Central memory CD8-positive, alpha-beta T cell (primary cell): ENCODE measurements around the gene COL1A2.

Experiments used
- ATAC-seq: fragments of 150-1000 bp; cut with Tn5 transposase; replicated peaks from 2 replicates; pipeline ENCODE4 v1.10.0; 2022; ENCODE audit warnings: mild to moderate bottlenecking, moderate FRiP score, moderate number of reproducible peaks; ENCODE audit not compliant: poor library complexity, severe bottlenecking; ENCODE audit errors: extremely low read depth
- DNase-seq, 2 donors: peaks; one replicate each; pipeline ENCODE4 v3.0.0; 2021; ENCODE audit warnings: low spot score in 2 of 2
- H3K27ac Mint-ChIP-seq: one replicate; pipeline ENCODE4 v1.8.0; 2022; ENCODE audit warnings: low read depth, mild to moderate bottlenecking, moderate library complexity, mixed read lengths
- H3K27me3 Mint-ChIP-seq: one replicate; pipeline ENCODE4 v1.8.0; 2022; ENCODE audit warnings: mixed read lengths
- H3K36me3 Mint-ChIP-seq: one replicate; pipeline ENCODE4 v1.8.0; 2022; ENCODE audit warnings: mild to moderate bottlenecking, moderate library complexity, mixed read lengths; ENCODE audit not compliant: insufficient read depth
- H3K4me1 Mint-ChIP-seq: one replicate; pipeline ENCODE4 v1.8.0; 2022; ENCODE audit warnings: mixed read lengths
- H3K4me3 Mint-ChIP-seq: one replicate; pipeline ENCODE4 v1.8.0; 2022; ENCODE audit warnings: mild to moderate bottlenecking, moderate library complexity, mixed read lengths
- H3K9me3 Mint-ChIP-seq: one replicate; pipeline ENCODE4 v1.8.0; 2022; ENCODE audit warnings: mixed read lengths

COL1A2 gene

GRCh38 chr7:94400643-94401427 lies 6.1 kb downstream of the COL1A2 start:
- no peaks in the 10 kb centered on the region for H3K4me1 Mint-ChIP-seq
- no peaks in the 10 kb centered on the region for H3K9me3 Mint-ChIP-seq
- DNase-seq (no peak), ATAC-seq (no peak)
- no peaks in the 10 kb centered on the region for H3K36me3 Mint-ChIP-seq
- no peak overlapping the region for H3K27ac Mint-ChIP-seq
- no peak overlapping the region for H3K4me3 Mint-ChIP-seq
- peaks cover 54% of the 10 kb centered on the region for H3K27me3 Mint-ChIP-seq

GRCh38 chr7:94401428-94401814 lies 6.7 kb downstream of the COL1A2 start:
- H3K9me3 Mint-ChIP-seq: no peaks in the 10 kb centered on the region
- H3K4me3 Mint-ChIP-seq: no peak overlapping the region
- no peak for ATAC-seq
- no peak for DNase-seq
- no peak overlapping the region for H3K27ac Mint-ChIP-seq
- H3K4me1 Mint-ChIP-seq: no peaks in the 10 kb centered on the region
- peaks cover 54% of the 10 kb centered on the region for H3K27me3 Mint-ChIP-seq
- no peaks in the 10 kb centered on the region for H3K36me3 Mint-ChIP-seq

GRCh38 chr7:94403546-94403945 lies 8.9 kb downstream of the COL1A2 start:
- no peak overlapping the region for H3K27ac Mint-ChIP-seq
- no peak overlapping the region for H3K4me3 Mint-ChIP-seq
- H3K9me3 Mint-ChIP-seq: no peaks in the 10 kb centered on the region
- no peak for DNase-seq
- H3K27me3 Mint-ChIP-seq: peaks cover 56% of the 10 kb centered on the region
- H3K4me1 Mint-ChIP-seq: no peaks in the 10 kb centered on the region
- no peaks in the 10 kb centered on the region for H3K36me3 Mint-ChIP-seq
- no peak for ATAC-seq

GRCh38 chr7:94405506-94405905 lies 10.8 kb downstream of the COL1A2 start:
- peaks cover 59% of the 10 kb centered on the region for H3K27me3 Mint-ChIP-seq
- H3K4me3 Mint-ChIP-seq: no peak overlapping the region
- no peaks in the 10 kb centered on the region for H3K9me3 Mint-ChIP-seq
- ATAC-seq: no peak
- DNase-seq: no peak
- H3K36me3 Mint-ChIP-seq: no peaks in the 10 kb centered on the region
- no peaks in the 10 kb centered on the region for H3K4me1 Mint-ChIP-seq
- H3K27ac Mint-ChIP-seq: no peak overlapping the region

- H3K9me3 Mint-ChIP-seq: no peaks in the 10 kb centered on the region
- DNase-seq (no peak), ATAC-seq (no peak)
- H3K27ac Mint-ChIP-seq: no peak overlapping the region
- H3K36me3 Mint-ChIP-seq: no peaks in the 10 kb centered on the region
- H3K27me3 Mint-ChIP-seq: peaks cover 58% of the 10 kb centered on the region
- no peaks in the 10 kb centered on the region for H3K4me1 Mint-ChIP-seq
- no peak overlapping the region for H3K4me3 Mint-ChIP-seq
Observed at GRCh38 chr7:94406696-94407095, 12.0 kb downstream of the COL1A2 start.

GRCh38 chr7:94409200-94409948 lies 14.7 kb downstream of the COL1A2 start:
- Mint-ChIP-seq H3K4me1 (no peaks in the 10 kb centered on the region), H3K36me3 (peaks cover 2% of the 10 kb centered on the region), H3K27me3 (peaks cover 44% of the 10 kb centered on the region), H3K4me3 (no peak overlapping the region), H3K27ac (no peak overlapping the region), H3K9me3 (no peaks in the 10 kb centered on the region)
- ATAC-seq (no peak), DNase-seq (no peak)

- no peak overlapping the region for H3K4me3 Mint-ChIP-seq
- H3K27me3 Mint-ChIP-seq: peaks cover 44% of the 10 kb centered on the region
- no peak for ATAC-seq
- no peaks in the 10 kb centered on the region for H3K4me1 Mint-ChIP-seq
- no peak overlapping the region for H3K27ac Mint-ChIP-seq
- H3K36me3 Mint-ChIP-seq: peaks cover 2% of the 10 kb centered on the region
- no peaks in the 10 kb centered on the region for H3K9me3 Mint-ChIP-seq
- no peak for DNase-seq
Observed at GRCh38 chr7:94410413-94411187, 15.9 kb downstream of the COL1A2 start.

GRCh38 chr7:94411188-94411466 lies 16.4 kb downstream of the COL1A2 start:
- no peak for DNase-seq
- Mint-ChIP-seq H3K36me3 (peaks cover 2% of the 10 kb centered on the region), H3K4me3 (no peak overlapping the region), H3K27ac (no peak overlapping the region), H3K27me3 (peaks cover 41% of the 10 kb centered on the region), H3K4me1 (no peaks in the 10 kb centered on the region), H3K9me3 (no peaks in the 10 kb centered on the region)
- no peak for ATAC-seq

- H3K4me1 Mint-ChIP-seq: no peaks in the 10 kb centered on the region
- peaks cover 2% of the 10 kb centered on the region for H3K36me3 Mint-ChIP-seq
- no peak overlapping the region for H3K27ac Mint-ChIP-seq
- no peak for DNase-seq
- H3K9me3 Mint-ChIP-seq: no peaks in the 10 kb centered on the region
- ATAC-seq: no peak
- H3K4me3 Mint-ChIP-seq: no peak overlapping the region
- peaks cover 32% of the 10 kb centered on the region for H3K27me3 Mint-ChIP-seq
Observed at GRCh38 chr7:94412762-94413322, 18.1 kb downstream of the COL1A2 start.

GRCh38 chr7:94414481-94414880 lies 19.8 kb downstream of the COL1A2 start:
- Mint-ChIP-seq H3K36me3 (peaks cover 2% of the 10 kb centered on the region), H3K4me1 (no peaks in the 10 kb centered on the region), H3K27ac (no peak overlapping the region), H3K27me3 (peaks cover 22% of the 10 kb centered on the region), H3K9me3 (no peaks in the 10 kb centered on the region), H3K4me3 (no peak overlapping the region)
- ATAC-seq (no peak), DNase-seq (no peak)

GRCh38 chr7:94414980-94415379 lies 20.3 kb downstream of the COL1A2 start:
- Mint-ChIP-seq H3K4me3 (no peak overlapping the region), H3K27me3 (peaks cover 22% of the 10 kb centered on the region), H3K9me3 (no peaks in the 10 kb centered on the region), H3K4me1 (no peaks in the 10 kb centered on the region), H3K36me3 (peaks cover 2% of the 10 kb centered on the region), H3K27ac (no peak overlapping the region)
- no peak for ATAC-seq
- DNase-seq: no peak

GRCh38 chr7:94417306-94417705 lies 22.6 kb downstream of the COL1A2 start:
- Mint-ChIP-seq H3K4me3 (no peak overlapping the region), H3K27me3 (peaks cover 29% of the 10 kb centered on the region), H3K9me3 (no peaks in the 10 kb centered on the region), H3K27ac (no peak overlapping the region), H3K4me1 (no peaks in the 10 kb centered on the region), H3K36me3 (peaks cover 2% of the 10 kb centered on the region)
- ATAC-seq (no peak), DNase-seq (no peak)
